Measurements from ENCODE around the gene RUSF1.

RUSF1 gene

GRCh38 chr16:31532120-31532519, 23.9 kb upstream of the RUSF1 start:
- Histone ChIP-seq H3K36me3 (replicated peaks in 1 of 2; ENCODE audit: control insufficient read depth in 2 of 2, insufficient read depth in 2 of 2, low read length in 2 of 2) (no peaks in the 10 kb centered on the region), H3K4me1 (ENCODE audit: control insufficient read depth in 2 of 2, insufficient read depth in 1 of 2, low read depth in 1 of 2, low read length in 2 of 2) (peaks cover 0 to 4% of the 10 kb centered on the region in 2 donors), H3K27me3 (ENCODE audit: control insufficient read depth in 3 of 3, insufficient read depth in 3 of 3, low read depth in 1 of 3, low read length in 3 of 3) (peaks cover 0 to 48% (median 34%) of the 10 kb centered on the region in 3 experiments), H2BK120ac (ENCODE audit: low read depth, low read length) (no peak overlapping the region), H2BK12ac (ENCODE audit: low read length) (no peak overlapping the region), H3K4ac (ENCODE audit: low read length) (no peak overlapping the region), H2AK5ac (ENCODE audit: low read depth, low read length) (no peak overlapping the region), H3K79me1 (ENCODE audit: low read depth, low read length) (no peaks in the 10 kb centered on the region), H3K9me3 (replicated peaks in 1 of 2; ENCODE audit: control insufficient read depth in 2 of 2, insufficient read depth in 1 of 2, low read depth in 1 of 2, low read length in 2 of 2) (peaks cover 3 to 9% of the 10 kb centered on the region in 2 donors), H3K27ac (replicated peaks; ENCODE audit: low read length) (no peak overlapping the region), H2BK5ac (ENCODE audit: low read length) (no peak overlapping the region), H4K8ac (ENCODE audit: low read depth, low read length) (no peak overlapping the region), H3K14ac (ENCODE audit: low read length) (no peak overlapping the region), H4K91ac (ENCODE audit: low read depth, low read length, poor library complexity) (no peak overlapping the region), H2BK15ac (ENCODE audit: low read length) (no peak overlapping the region), H2AFZ (ENCODE audit: low read length) (no peak overlapping the region), H3K18ac (ENCODE audit: low read length) (no peak overlapping the region), H3K23ac (ENCODE audit: low read depth, low read length, poor library complexity) (no peak overlapping the region), H3K4me3 (ENCODE audit: low read length in 2 of 2) (no peak overlapping the region), H3K9ac (ENCODE audit: low read depth, low read length, poor library complexity) (no peak overlapping the region), H3K4me2 (ENCODE audit: insufficient read depth, low read length, poor library complexity, severe bottlenecking) (no peak overlapping the region)
- no CpG with 5 or more reads among the region's 2 CpGs for WGBS, 2 donors (ENCODE audit: extremely low coverage in 2 of 2, insufficient read length in 2 of 2, insufficient replicate concordance in 1 of 2)
- no peak for DNase-seq (ENCODE audit: low spot score)

- H3K14ac ChIP-seq (ENCODE audit: low read length): no peak overlapping the region
- peaks cover 0 to 4% of the 10 kb centered on the region in 2 donors for H3K4me1 ChIP-seq (ENCODE audit: control insufficient read depth in 2 of 2, insufficient read depth in 1 of 2, low read depth in 1 of 2, low read length in 2 of 2)
- H2AK5ac ChIP-seq (ENCODE audit: low read depth, low read length): no peak overlapping the region
- H3K79me1 ChIP-seq (ENCODE audit: low read depth, low read length): no peaks in the 10 kb centered on the region
- no peak overlapping the region for H3K23ac ChIP-seq (ENCODE audit: low read depth, low read length, poor library complexity)
- H2BK12ac ChIP-seq (ENCODE audit: low read length): no peak overlapping the region
- peaks cover 3 to 9% of the 10 kb centered on the region in 2 donors for H3K9me3 ChIP-seq (replicated peaks in 1 of 2; ENCODE audit: control insufficient read depth in 2 of 2, insufficient read depth in 1 of 2, low read depth in 1 of 2, low read length in 2 of 2)
- no peaks in the 10 kb centered on the region for H3K36me3 ChIP-seq (replicated peaks in 1 of 2; ENCODE audit: control insufficient read depth in 2 of 2, insufficient read depth in 2 of 2, low read length in 2 of 2)
- no peak overlapping the region for H4K91ac ChIP-seq (ENCODE audit: low read depth, low read length, poor library complexity)
- H2BK15ac ChIP-seq (ENCODE audit: low read length): no peak overlapping the region
- DNase-seq (ENCODE audit: low spot score): no peak
- H3K27me3 ChIP-seq (ENCODE audit: control insufficient read depth in 3 of 3, insufficient read depth in 3 of 3, low read depth in 1 of 3, low read length in 3 of 3): peaks cover 0 to 42% (median 34%) of the 10 kb centered on the region in 3 experiments
- H2AFZ ChIP-seq (ENCODE audit: low read length): no peak overlapping the region
- no peak overlapping the region for H3K27ac ChIP-seq (replicated peaks; ENCODE audit: low read length)
- H3K9ac ChIP-seq (ENCODE audit: low read depth, low read length, poor library complexity): no peak overlapping the region
- no peak overlapping the region for H3K18ac ChIP-seq (ENCODE audit: low read length)
- WGBS, 2 donors (ENCODE audit: extremely low coverage in 2 of 2, insufficient read length in 2 of 2, insufficient replicate concordance in 1 of 2): no CpG with 5 or more reads among the region's 1 CpG
- H3K4ac ChIP-seq (ENCODE audit: low read length): no peak overlapping the region
- H2BK120ac ChIP-seq (ENCODE audit: low read depth, low read length): no peak overlapping the region
- no peak overlapping the region for H4K8ac ChIP-seq (ENCODE audit: low read depth, low read length)
- H3K4me2 ChIP-seq (ENCODE audit: insufficient read depth, low read length, poor library complexity, severe bottlenecking): no peak overlapping the region
- H2BK5ac ChIP-seq (ENCODE audit: low read length): no peak overlapping the region
- H3K4me3 ChIP-seq (ENCODE audit: low read length in 2 of 2): no peak overlapping the region
Measured at GRCh38 chr16:31531096-31531495, 22.9 kb upstream of the RUSF1 start.

GRCh38 chr16:31530405-31530804, 22.2 kb upstream of the RUSF1 start:
- Histone ChIP-seq H3K14ac (ENCODE audit: low read length) (no peak overlapping the region), H3K9ac (ENCODE audit: low read depth, low read length, poor library complexity) (no peak overlapping the region), H3K36me3 (replicated peaks in 1 of 2; ENCODE audit: control insufficient read depth in 2 of 2, insufficient read depth in 2 of 2, low read length in 2 of 2) (no peaks in the 10 kb centered on the region), H2BK120ac (ENCODE audit: low read depth, low read length) (no peak overlapping the region), H3K4me1 (ENCODE audit: control insufficient read depth in 2 of 2, insufficient read depth in 1 of 2, low read depth in 1 of 2, low read length in 2 of 2) (peaks cover 0 to 4% of the 10 kb centered on the region in 2 donors), H3K4me3 (ENCODE audit: low read length in 2 of 2) (no peak overlapping the region), H3K27me3 (ENCODE audit: control insufficient read depth in 3 of 3, insufficient read depth in 3 of 3, low read depth in 1 of 3, low read length in 3 of 3) (peaks cover 0 to 42% (median 34%) of the 10 kb centered on the region in 3 experiments), H3K27ac (replicated peaks; ENCODE audit: low read length) (no peak overlapping the region), H3K4me2 (ENCODE audit: insufficient read depth, low read length, poor library complexity, severe bottlenecking) (no peak overlapping the region), H2AK5ac (ENCODE audit: low read depth, low read length) (no peak overlapping the region), H2BK15ac (ENCODE audit: low read length) (no peak overlapping the region), H4K91ac (ENCODE audit: low read depth, low read length, poor library complexity) (no peak overlapping the region), H3K4ac (ENCODE audit: low read length) (no peak overlapping the region), H2BK12ac (ENCODE audit: low read length) (no peak overlapping the region), H3K9me3 (replicated peaks in 1 of 2; ENCODE audit: control insufficient read depth in 2 of 2, insufficient read depth in 1 of 2, low read depth in 1 of 2, low read length in 2 of 2) (peaks cover 3 to 9% of the 10 kb centered on the region in 2 donors), H3K23ac (ENCODE audit: low read depth, low read length, poor library complexity) (no peak overlapping the region), H2BK5ac (ENCODE audit: low read length) (no peak overlapping the region), H4K8ac (ENCODE audit: low read depth, low read length) (no peak overlapping the region), H3K18ac (ENCODE audit: low read length) (no peak overlapping the region), H3K79me1 (ENCODE audit: low read depth, low read length) (no peaks in the 10 kb centered on the region), H2AFZ (ENCODE audit: low read length) (no peak overlapping the region)
- DNase-seq (ENCODE audit: low spot score): no peak
- no CpG with 5 or more reads among the region's 5 CpGs for WGBS, 2 donors (ENCODE audit: extremely low coverage in 2 of 2, insufficient read length in 2 of 2, insufficient replicate concordance in 1 of 2)

GRCh38 chr16:31529937-31530312, 21.7 kb upstream of the RUSF1 start:
- WGBS, 2 donors (ENCODE audit: extremely low coverage in 2 of 2, insufficient read length in 2 of 2, insufficient replicate concordance in 1 of 2): no CpG with 5 or more reads among the region's 17 CpGs
- H3K79me1 ChIP-seq (ENCODE audit: low read depth, low read length): no peaks in the 10 kb centered on the region
- H2BK15ac ChIP-seq (ENCODE audit: low read length): peak overlapping the region; percentile 42
- peaks cover 0 to 42% (median 34%) of the 10 kb centered on the region in 3 experiments for H3K27me3 ChIP-seq (ENCODE audit: control insufficient read depth in 3 of 3, insufficient read depth in 3 of 3, low read depth in 1 of 3, low read length in 3 of 3)
- H3K9me3 ChIP-seq (replicated peaks in 1 of 2; ENCODE audit: control insufficient read depth in 2 of 2, insufficient read depth in 1 of 2, low read depth in 1 of 2, low read length in 2 of 2): peaks cover 3 to 9% of the 10 kb centered on the region in 2 donors
- H2AFZ ChIP-seq (ENCODE audit: low read length): peak overlapping the region; percentile 73
- H3K36me3 ChIP-seq (replicated peaks in 1 of 2; ENCODE audit: control insufficient read depth in 2 of 2, insufficient read depth in 2 of 2, low read length in 2 of 2): no peaks in the 10 kb centered on the region
- no peak overlapping the region for H3K9ac ChIP-seq (ENCODE audit: low read depth, low read length, poor library complexity)
- no peak overlapping the region for H4K91ac ChIP-seq (ENCODE audit: low read depth, low read length, poor library complexity)
- H3K14ac ChIP-seq (ENCODE audit: low read length): no peak overlapping the region
- no peak overlapping the region for H3K18ac ChIP-seq (ENCODE audit: low read length)
- H2BK120ac ChIP-seq (ENCODE audit: low read depth, low read length): no peak overlapping the region
- peaks cover 0 to 4% of the 10 kb centered on the region in 2 donors for H3K4me1 ChIP-seq (ENCODE audit: control insufficient read depth in 2 of 2, insufficient read depth in 1 of 2, low read depth in 1 of 2, low read length in 2 of 2)
- no peak overlapping the region for H3K23ac ChIP-seq (ENCODE audit: low read depth, low read length, poor library complexity)
- H3K27ac ChIP-seq (replicated peaks; ENCODE audit: low read length): no peak overlapping the region
- no peak overlapping the region for H4K8ac ChIP-seq (ENCODE audit: low read depth, low read length)
- no peak overlapping the region for H2AK5ac ChIP-seq (ENCODE audit: low read depth, low read length)
- H3K4me3 ChIP-seq (ENCODE audit: low read length in 2 of 2): peak overlapping the region; percentile 10 to 68
- H3K4me2 ChIP-seq (ENCODE audit: insufficient read depth, low read length, poor library complexity, severe bottlenecking): peak overlapping the region; percentile 56
- DNase-seq (ENCODE audit: low spot score): no peak
- H3K4ac ChIP-seq (ENCODE audit: low read length): no peak overlapping the region
- no peak overlapping the region for H2BK5ac ChIP-seq (ENCODE audit: low read length)
- H2BK12ac ChIP-seq (ENCODE audit: low read length): no peak overlapping the region

All from neuronal stem cell (in vitro differentiated cells).